Peyer's patch (tissue), 4 donors: ENCODE results near the gene COG6.

Experiments used
- CTCF ChIP-seq, 6 experiments: fragments of 450-650 bp in 4 of 6; fragments of 200-600 bp in 2 of 6; sonication (generic) in 1 of 6; IDR thresholded peaks; one replicate each; pipeline ENCODE4 v1.5.1; 2017 to 2019; ENCODE audit warnings: antibody characterized with exemption in 6 of 6, mild to moderate bottlenecking in 3 of 6, moderate library complexity in 1 of 6
- POLR2A ChIP-seq, 2 donors: fragments of 450-650 bp; IDR thresholded peaks; one replicate each; pipeline ENCODE4 v1.5.1; 2017; ENCODE audit warnings: antibody characterized with exemption in 2 of 2, mild to moderate bottlenecking in 2 of 2, moderate library complexity in 2 of 2

DNA sequence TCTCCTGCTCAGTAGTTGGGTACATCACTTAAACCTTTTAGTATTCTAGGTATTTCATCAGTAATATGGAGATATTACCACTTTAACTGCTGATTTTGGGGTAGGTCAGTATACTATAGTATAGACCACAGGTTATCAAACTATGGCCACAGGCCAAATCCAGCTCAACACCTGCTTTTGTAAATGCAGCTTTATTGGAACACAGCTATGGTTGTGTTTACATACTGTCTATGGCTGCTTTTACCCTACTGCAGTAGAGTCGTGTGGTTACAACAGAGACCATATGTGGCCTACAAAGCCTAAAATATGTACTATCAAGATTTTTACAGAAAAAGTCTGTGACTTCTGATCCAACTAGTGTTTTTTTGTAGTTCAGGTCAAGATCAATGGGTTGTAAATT is 10.3 kb downstream of the COG6 start:
- TF ChIP-seq POLR2A (IDR thresholded peaks at IDR 0.05) (no peak), CTCF (IDR thresholded peaks at IDR 0.05) (no peak)
